IPS DF 4.7 (cell line): ENCODE data around the gene ANGPT4.

ENCODE experiments used
- DNase-seq: peaks from one replicate; pipeline ENCODE4 v3.0.0-alpha.2; 2013; ENCODE audit warnings: low spot score; ENCODE audit errors: extremely low read depth

The ANGPT4 gene

GRCh38 chr20:826695-827323 is 89.3 kb downstream of the ANGPT4 start:
- DNase-seq, result no peak

GRCh38 chr20:825710-826421 is 90.3 kb downstream of the ANGPT4 start:
- DNase-seq, result no peak

GRCh38 chr20:824916-825315 is 91.2 kb downstream of the ANGPT4 start:
- DNase-seq, result no peak

- no peak for DNase-seq
These were observed 91.6 kb downstream of the ANGPT4 start for GRCh38 chr20:824490-824889.

GRCh38 chr20:823574-823902 is 92.6 kb downstream of the ANGPT4 start:
- DNase-seq, result no peak

GRCh38 chr20:822651-823573 is 93.2 kb downstream of the ANGPT4 start:
- DNase-seq, result no peak

- no peak for DNase-seq
These were observed 94.4 kb downstream of the ANGPT4 start for GRCh38 chr20:821731-822065.

- no peak for DNase-seq
These were observed 94.9 kb downstream of the ANGPT4 start for GRCh38 chr20:821046-821730.

- no peak for DNase-seq
These were observed 95.7 kb downstream of the ANGPT4 start for GRCh38 chr20:820323-820953.
